GM18873 (cell line): Measurements from ENCODE around the gene THAP11.
"Not testable (repeated sequence)": the region's sequence is repeated elsewhere in the genome, so short reads cannot be mapped to it uniquely, and the experiment has no call there.

Experiments used
- ATAC-seq: cut with Tn5 transposase; IDR thresholded peaks from one replicate; pipeline ENCODE4 v1.9.1; 2021; ENCODE audit warnings: mild to moderate bottlenecking, moderate library complexity, moderate number of reproducible peaks; ENCODE audit not compliant: unreplicated experiment, low FRiP score

THAP11 gene

GRCh38 chr16:67833415-67834241 is 8.5 kb upstream of the THAP11 start:
- peak; percentile 93 for ATAC-seq

GRCh38 chr16:67834242-67834614 is 7.9 kb upstream of the THAP11 start:
- no peak for ATAC-seq

GRCh38 chr16:67837190-67837589 is 4.9 kb upstream of the THAP11 start:
- not testable (repeated sequence) for ATAC-seq

- no peak for ATAC-seq
Measured at GRCh38 chr16:67837811-67838210, 4.3 kb upstream of the THAP11 start.

- ATAC-seq: no peak
Measured at GRCh38 chr16:67841198-67841815, 813 bp upstream of the THAP11 start.

GRCh38 chr16:67842509-67843342 is 606 bp downstream of the THAP11 start:
- peak; percentile 3 for ATAC-seq

GRCh38 chr16:67843343-67843765 is 1.2 kb downstream of the THAP11 start:
- no peak for ATAC-seq

- no peak for ATAC-seq
Measured at GRCh38 chr16:67844497-67844896, 2.4 kb downstream of the THAP11 start.

- no peak for ATAC-seq
Measured at GRCh38 chr16:67845291-67846062, 3.4 kb downstream of the THAP11 start.

GRCh38 chr16:67846063-67846319 is 3.9 kb downstream of the THAP11 start:
- no peak for ATAC-seq

- ATAC-seq: peak; percentile 50
Measured at GRCh38 chr16:67846320-67847063, 4.4 kb downstream of the THAP11 start, which contains the start of gene NUTF2. TSS of gene NUTF2 (plus strand) at chr16:67846933. CDS start at chr16:67865131, 18,198 bp downstream.

GRCh38 chr16:67847064-67847861 is 5.1 kb downstream of the THAP11 start, which contains the start of gene CENPT:
TSS of gene CENPT (minus strand) at chr16:67847693. CDS start at chr16:67833859, 13,834 bp downstream.
- peak; percentile 32 for ATAC-seq

GRCh38 chr16:67848118-67848517 is 6.0 kb downstream of the THAP11 start:
- no peak for ATAC-seq

GRCh38 chr16:67853670-67854069 is 11.6 kb downstream of the THAP11 start:
- no peak for ATAC-seq

- no peak for ATAC-seq
Measured at GRCh38 chr16:67855789-67856188, 13.7 kb downstream of the THAP11 start.

- ATAC-seq: no peak
Measured at GRCh38 chr16:67856927-67857546, 14.9 kb downstream of the THAP11 start.

- no peak for ATAC-seq
Measured at GRCh38 chr16:67857547-67858233, 15.6 kb downstream of the THAP11 start.

- ATAC-seq: no peak
Measured at GRCh38 chr16:67858500-67858899, 16.4 kb downstream of the THAP11 start.
